Measurements from ENCODE around the gene UTRN.

UTRN gene

GRCh38 chr6:144314003-144314485, 28.9 kb downstream of the UTRN start:
- DNase-seq (ENCODE audit: low spot score): no peak

- DNase-seq (ENCODE audit: low spot score): no peak
Observed at GRCh38 chr6:144314562-144314961, 29.4 kb downstream of the UTRN start.

- DNase-seq (ENCODE audit: low spot score): no peak
Observed at GRCh38 chr6:144315226-144315980, 30.3 kb downstream of the UTRN start.

GRCh38 chr6:144315981-144316861, 31.1 kb downstream of the UTRN start:
- DNase-seq (ENCODE audit: low spot score): no peak

- DNase-seq (ENCODE audit: low spot score): no peak
Observed at GRCh38 chr6:144316862-144317195, 31.7 kb downstream of the UTRN start.

- DNase-seq (ENCODE audit: low spot score): no peak
Observed at GRCh38 chr6:144317736-144318135, 32.6 kb downstream of the UTRN start.

GRCh38 chr6:144319211-144319610, 34.1 kb downstream of the UTRN start:
- DNase-seq (ENCODE audit: low spot score): no peak

- DNase-seq (ENCODE audit: low spot score): no peak
Observed at GRCh38 chr6:144320741-144321140, 35.6 kb downstream of the UTRN start.

- DNase-seq (ENCODE audit: low spot score): no peak
Observed at GRCh38 chr6:144321839-144322591, 36.9 kb downstream of the UTRN start.

- no peak for DNase-seq (ENCODE audit: low spot score)
Observed at GRCh38 chr6:144325232-144325631, 40.1 kb downstream of the UTRN start.

GRCh38 chr6:144326393-144326792, 41.3 kb downstream of the UTRN start:
- no peak for DNase-seq (ENCODE audit: low spot score)

- no peak for DNase-seq (ENCODE audit: low spot score)
Observed at GRCh38 chr6:144327081-144327480, 41.9 kb downstream of the UTRN start.

GRCh38 chr6:144330017-144330987, 45.2 kb downstream of the UTRN start:
- DNase-seq (ENCODE audit: low spot score): no peak

- no peak for DNase-seq (ENCODE audit: low spot score)
Observed at GRCh38 chr6:144331491-144331969, 46.4 kb downstream of the UTRN start.

- DNase-seq (ENCODE audit: low spot score): no peak
Observed at GRCh38 chr6:144332177-144332576, 47.0 kb downstream of the UTRN start.

- no peak for DNase-seq (ENCODE audit: low spot score)
Observed at GRCh38 chr6:144334150-144334708, 49.1 kb downstream of the UTRN start.
